Thyroid gland (tissue), 4 donors: ENCODE data around the gene TREML2.

ENCODE experiments used
- CTCF ChIP-seq, 6 experiments: fragments of 200-600 bp in 3 of 6; fragments of 450-650 bp in 3 of 6; sonication (generic) in 3 of 6; IDR thresholded peaks; one replicate each; pipeline ENCODE4 v1.5.1; 2016 to 2019; ENCODE audit warnings: antibody characterized with exemption in 6 of 6, mild to moderate bottlenecking in 2 of 6, inconsistent platforms in 1 of 6, moderate library complexity in 1 of 6
- POLR2A ChIP-seq, 2 donors: fragments of 450-650 bp; IDR thresholded peaks; one replicate each; pipeline ENCODE4 v1.6.1; 2017; ENCODE audit warnings: antibody characterized with exemption in 2 of 2, mild to moderate bottlenecking in 2 of 2, moderate library complexity in 1 of 2

GRCh38 chr6:41156001-41156400, 44.9 kb downstream of the TREML2 start:
- no peak for TF ChIP-seq CTCF (IDR thresholded peaks at IDR 0.05)
- no peak for TF ChIP-seq POLR2A (IDR thresholded peaks at IDR 0.05)
